ENCODE measurements around the gene ABCC5.

DNA sequence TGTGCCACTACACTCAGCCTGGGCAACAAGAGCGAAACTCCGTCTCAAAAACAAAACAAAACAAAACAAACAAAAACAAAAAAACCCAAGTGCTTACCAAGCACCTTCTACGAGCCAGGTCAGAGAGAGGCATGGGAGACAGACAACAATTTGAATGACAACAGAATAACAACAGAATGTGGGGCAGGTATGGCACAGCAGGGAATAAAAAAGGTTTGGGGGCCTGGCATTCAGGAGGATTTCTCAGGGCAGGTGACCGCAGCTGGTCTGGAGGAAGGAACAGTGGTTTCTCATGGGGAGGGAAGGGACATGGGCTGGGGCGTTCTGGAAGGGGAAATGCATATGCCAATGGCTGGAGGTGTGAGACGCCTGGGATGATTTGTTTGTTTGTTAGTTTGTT lies 110.5 kb downstream of the ABCC5 start:
- TF ChIP-seq, protein P1, sequence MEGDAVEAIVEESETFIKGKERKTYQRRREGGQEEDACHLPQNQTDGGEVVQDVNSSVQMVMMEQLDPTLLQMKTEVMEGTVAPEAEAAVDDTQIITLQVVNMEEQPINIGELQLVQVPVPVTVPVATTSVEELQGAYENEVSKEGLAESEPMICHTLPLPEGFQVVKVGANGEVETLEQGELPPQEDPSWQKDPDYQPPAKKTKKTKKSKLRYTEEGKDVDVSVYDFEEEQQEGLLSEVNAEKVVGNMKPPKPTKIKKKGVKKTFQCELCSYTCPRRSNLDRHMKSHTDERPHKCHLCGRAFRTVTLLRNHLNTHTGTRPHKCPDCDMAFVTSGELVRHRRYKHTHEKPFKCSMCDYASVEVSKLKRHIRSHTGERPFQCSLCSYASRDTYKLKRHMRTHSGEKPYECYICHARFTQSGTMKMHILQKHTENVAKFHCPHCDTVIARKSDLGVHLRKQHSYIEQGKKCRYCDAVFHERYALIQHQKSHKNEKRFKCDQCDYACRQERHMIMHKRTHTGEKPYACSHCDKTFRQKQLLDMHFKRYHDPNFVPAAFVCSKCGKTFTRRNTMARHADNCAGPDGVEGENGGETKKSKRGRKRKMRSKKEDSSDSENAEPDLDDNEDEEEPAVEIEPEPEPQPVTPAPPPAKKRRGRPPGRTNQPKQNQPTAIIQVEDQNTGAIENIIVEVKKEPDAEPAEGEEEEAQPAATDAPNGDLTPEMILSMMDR (IDR thresholded peaks at IDR 0.05; ENCODE audit: insufficient read depth, low read length, poor library complexity, severe bottlenecking) = no peak
- no peak for TF ChIP-seq EZH2phosphoT487 (conservative IDR thresholded peaks at IDR 0.05; ENCODE audit: low read length)
